ENCODE results near the gene TSR2. TPM values are rescaled to one million over a fixed set of nuclear protein-coding genes. Genes with fewer than 3 reads are reported as not detected.

The TSR2 gene
- 30.6 and 31.5 TPM in 2 replicates for total RNA-seq
- long read RNA-seq, transcript TSR2-201 (5 exons, 1,534 nt) = major isoform, 33 of 39 reads
- long read RNA-seq, partial matches to known transcripts = 2 of 39 reads
- long read RNA-seq, other reads (novel, unspliced or antisense) = 4 of 39 reads

GRCh38 chrX:54439960-54440871 is at the start of gene TSR2:
Gene TSR2 (plus strand): TSS chrX:54440404. CDS start chrX:54440422, 18 bp downstream.
- peaks cover 16% of the 10 kb centered on the region for H3K9me3 Mint-ChIP-seq (ENCODE audit: low read depth)
- H3K27me3 Mint-ChIP-seq = no peaks in the 10 kb centered on the region
- peak; percentile 33 for TF ChIP-seq CTCF (IDR thresholded peaks at IDR 0.05; ENCODE audit: unreplicated experiment)
- peak within 1 kb of the TSS; percentile 89 for H3K27ac Mint-ChIP-seq
- peak; percentile 51 for DNase-seq (ENCODE audit: low spot score, unreplicated experiment)
- H3K4me1 Mint-ChIP-seq (ENCODE audit: low read depth) = peaks cover 10% of the 10 kb centered on the region
- H3K4me3 Mint-ChIP-seq (ENCODE audit: low read depth) = peak within 1 kb of the TSS; percentile 91
- peaks cover 9% of the 10 kb centered on the region for H3K36me3 Mint-ChIP-seq (ENCODE audit: insufficient read depth)

- peaks cover 5% of the 10 kb centered on the region for H3K9me3 Mint-ChIP-seq (ENCODE audit: low read depth)
- H3K27me3 Mint-ChIP-seq = no peaks in the 10 kb centered on the region
- no peak overlapping the region for H3K4me3 Mint-ChIP-seq (ENCODE audit: low read depth)
- no peak overlapping the region for H3K27ac Mint-ChIP-seq
- DNase-seq (ENCODE audit: low spot score, unreplicated experiment) = no peak
- H3K4me1 Mint-ChIP-seq (ENCODE audit: low read depth) = no peaks in the 10 kb centered on the region
- no peaks in the 10 kb centered on the region for H3K36me3 Mint-ChIP-seq (ENCODE audit: insufficient read depth)
- no peak for TF ChIP-seq CTCF (IDR thresholded peaks at IDR 0.05; ENCODE audit: unreplicated experiment)
Observed at GRCh38 chrX:54397113-54397512, 43.1 kb upstream of the TSR2 start.

GRCh38 chrX:54407266-54407665 is 32.9 kb upstream of the TSR2 start:
- Mint-ChIP-seq H3K27me3 (no peaks in the 10 kb centered on the region), H3K4me1 (ENCODE audit: low read depth) (peaks cover 3% of the 10 kb centered on the region), H3K4me3 (ENCODE audit: low read depth) (no peak overlapping the region), H3K36me3 (ENCODE audit: insufficient read depth) (no peaks in the 10 kb centered on the region), H3K27ac (no peak overlapping the region), H3K9me3 (ENCODE audit: low read depth) (peaks cover 19% of the 10 kb centered on the region)
- TF ChIP-seq CTCF (IDR thresholded peaks at IDR 0.05; ENCODE audit: unreplicated experiment) = no peak
- DNase-seq (ENCODE audit: low spot score, unreplicated experiment) = no peak

- Mint-ChIP-seq H3K4me3 (ENCODE audit: low read depth) (no peak overlapping the region), H3K9me3 (ENCODE audit: low read depth) (peaks cover 15% of the 10 kb centered on the region), H3K27me3 (no peaks in the 10 kb centered on the region), H3K27ac (no peak overlapping the region), H3K36me3 (ENCODE audit: insufficient read depth) (no peaks in the 10 kb centered on the region), H3K4me1 (ENCODE audit: low read depth) (peaks cover 3% of the 10 kb centered on the region)
- no peak for TF ChIP-seq CTCF (IDR thresholded peaks at IDR 0.05; ENCODE audit: unreplicated experiment)
- no peak for DNase-seq (ENCODE audit: low spot score, unreplicated experiment)
Observed at GRCh38 chrX:54411732-54412131, 28.5 kb upstream of the TSR2 start.

- Mint-ChIP-seq H3K27ac (no peak overlapping the region), H3K36me3 (ENCODE audit: insufficient read depth) (peaks cover 3% of the 10 kb centered on the region), H3K4me3 (ENCODE audit: low read depth) (no peak overlapping the region), H3K9me3 (ENCODE audit: low read depth) (peaks cover 11% of the 10 kb centered on the region), H3K4me1 (ENCODE audit: low read depth) (peaks cover 2% of the 10 kb centered on the region), H3K27me3 (no peaks in the 10 kb centered on the region)
- DNase-seq (ENCODE audit: low spot score, unreplicated experiment) = no peak
- no peak for TF ChIP-seq CTCF (IDR thresholded peaks at IDR 0.05; ENCODE audit: unreplicated experiment)
Observed at GRCh38 chrX:54413753-54414152, 26.5 kb upstream of the TSR2 start.
